Adrenal gland (tissue), 5 donors: ENCODE measurements around the gene GLIPR1L2.

Source experiments
- CTCF ChIP-seq, 6 experiments: fragments of 450-650 bp in 4 of 6; fragments of 200-600 bp in 2 of 6; sonication (generic) in 1 of 6; IDR thresholded peaks; 1 replicate in 5 of 6; 2 replicates in 1 of 6; pipeline versions ENCODE4 v1.5.1 to v1.8.0; 2016 to 2021; ENCODE audit warnings: antibody characterized with exemption in 6 of 6, mild to moderate bottlenecking in 2 of 6, moderate library complexity in 1 of 6
- POLR2A ChIP-seq, 2 donors: fragments of 450-650 bp; IDR thresholded peaks; one replicate each; pipeline ENCODE4 v1.6.1; 2017; ENCODE audit warnings: antibody characterized with exemption in 2 of 2, mild to moderate bottlenecking in 2 of 2, moderate library complexity in 1 of 2
- donor health status: DM: no; HTN: no; CAD: no.

GRCh38 chr12:75350413-75350812 lies 40.5 kb upstream of the GLIPR1L2 start:
- TF ChIP-seq CTCF (IDR thresholded peaks at IDR 0.05) (no peak), POLR2A (IDR thresholded peaks at IDR 0.05) (no peak)
